Peyer's patch (tissue), 4 donors: ENCODE results near the gene PRKCA.

Source experiments
- CTCF ChIP-seq, 6 experiments: fragments of 450-650 bp in 4 of 6; fragments of 200-600 bp in 2 of 6; sonication (generic) in 1 of 6; IDR thresholded peaks; one replicate each; pipeline ENCODE4 v1.5.1; 2017 to 2019; ENCODE audit warnings: antibody characterized with exemption in 6 of 6, mild to moderate bottlenecking in 3 of 6, moderate library complexity in 1 of 6
- POLR2A ChIP-seq, 2 donors: fragments of 450-650 bp; IDR thresholded peaks; one replicate each; pipeline ENCODE4 v1.5.1; 2017; ENCODE audit warnings: antibody characterized with exemption in 2 of 2, mild to moderate bottlenecking in 2 of 2, moderate library complexity in 2 of 2

- TF ChIP-seq CTCF (IDR thresholded peaks at IDR 0.05): no peak
- no peak for TF ChIP-seq POLR2A (IDR thresholded peaks at IDR 0.05)
Observed at GRCh38 chr17:66339561-66339960, 37.1 kb downstream of the PRKCA start.
